Measurements from ENCODE around the gene MAD1L1. TPM values are rescaled to one million over a fixed set of nuclear protein-coding genes. Genes with fewer than 3 reads are reported as not detected.

The MAD1L1 gene
- total and polyA plus RNA-seq, 2 of the 13 experiments (the other 11 are each of a cell fraction or from before 2014, with no cell fraction given) = 17.4 to 64.7 TPM

DNA sequence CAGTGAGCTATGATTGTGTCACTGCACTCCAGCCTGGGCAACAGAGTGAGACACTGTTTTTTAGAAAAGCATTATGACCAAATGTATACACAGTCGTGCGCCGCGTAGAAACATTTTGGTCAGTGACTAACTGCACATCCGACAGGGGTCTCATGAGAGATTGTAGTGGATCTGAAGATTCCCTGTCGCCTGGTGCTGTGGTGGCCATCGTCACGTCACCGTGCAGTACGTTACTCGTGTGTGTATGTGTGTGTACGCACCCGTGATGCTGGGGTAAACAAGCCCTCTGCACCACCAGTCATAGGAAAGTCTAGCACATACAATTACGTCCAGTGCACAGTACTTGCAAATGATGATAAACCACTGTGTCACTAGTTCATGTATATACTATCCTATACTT lies 453.3 kb downstream of the MAD1L1 start:
- Histone ChIP-seq H3K4me3 (replicated peaks in 1 of 3; ENCODE audit: insufficient read depth in 1 of 3, low read depth in 2 of 3, low read length in 3 of 3) (no peak overlapping the region), H3K36me3 (replicated peaks in 1 of 2; ENCODE audit: control insufficient read depth in 1 of 2, insufficient read depth in 2 of 2, low read length in 2 of 2) (no peaks in the 10 kb centered on the region), H3K9me3 (ENCODE audit: low read length) (no peaks in the 10 kb centered on the region), H3K4me1 (ENCODE audit: insufficient read depth, low read length) (no peaks in the 10 kb centered on the region), H3K79me2 (ENCODE audit: insufficient read depth, low read length) (no peaks in the 10 kb centered on the region), H3K9ac (ENCODE audit: insufficient read depth, low read depth, low read length) (no peak overlapping the region), H4K20me1 (ENCODE audit: insufficient read depth, low read length) (no peaks in the 10 kb centered on the region), H3K4me2 (ENCODE audit: low read depth, low read length) (no peak overlapping the region), H3K27ac (ENCODE audit: extremely low read length, insufficient read depth, low read length) (no peak overlapping the region), H3K27me3 (ENCODE audit: control insufficient read depth in 1 of 2, insufficient read depth in 2 of 2, low read length in 2 of 2) (no peaks in the 10 kb centered on the region; a peak in 1 of 5 replicates), H2AFZ (ENCODE audit: low read length) (no peak overlapping the region)
- ATAC-seq (no peak), DNase-seq (ENCODE audit: low spot score) (no peak), FAIRE-seq (no peak)
- BruUV-seq (replicated peaks) = no TSS peak
- ChIA-PET CTCF (ENCODE audit: low intra/inter-chr PET ratio, low total read pairs) (no interaction called here), POLR2A (no interaction called here)
- in situ Hi-C loops (cut with HindIII; ENCODE audit: extremely low pct_ligation_motif_present, low pct_unique_long_range_greater_than_20kb) = no loop called here
- TF ChIP-seq CREB1 (IDR thresholded peaks at IDR 0.05) (peak; percentile 22; the same call in 1 of the 2 replicates), CREB1 (CRISPR knock-in tag; IDR thresholded peaks at IDR 0.05) (no peak)
- TF ChIP-seq, protein P1, sequence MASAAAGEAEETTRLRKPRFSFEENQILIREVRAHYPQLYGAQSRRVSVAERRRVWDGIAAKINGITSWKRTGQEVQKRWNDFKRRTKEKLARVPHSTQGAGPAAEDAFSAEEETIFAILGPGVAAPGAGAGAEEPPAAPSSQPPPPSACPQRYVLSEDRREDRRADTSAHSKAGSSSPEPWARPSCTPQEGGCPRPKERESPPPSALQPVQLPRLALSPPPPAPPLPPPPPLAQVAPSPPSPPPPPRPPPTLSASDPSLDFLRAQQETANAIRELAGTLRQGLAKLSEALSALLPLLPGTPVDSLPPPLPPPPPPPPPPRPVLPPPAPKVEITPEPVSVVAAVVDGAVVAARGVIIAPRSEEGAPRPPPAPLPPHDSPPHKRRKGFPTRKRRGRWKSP (CRISPR knock-in tag; IDR thresholded peaks at IDR 0.05) = no peak
- 71% methylated on average over 13 of the region's 14 CpGs for WGBS (ENCODE audit: low lambda C conversion rate)
- intact Hi-C loops (cut with micrococcal nuclease; ENCODE audit: unreplicated experiment) = no loop called here

- BruUV-seq (replicated peaks) = no TSS peak
- H3K36me3 ChIP-seq (replicated peaks in 1 of 2; ENCODE audit: control insufficient read depth in 1 of 2, insufficient read depth in 2 of 2, low read length in 2 of 2) = no peaks in the 10 kb centered on the region
- POLR2A ChIA-PET = no interaction called here
- intact Hi-C loops (cut with micrococcal nuclease; ENCODE audit: unreplicated experiment) = no loop called here
- 52% methylated on average over 6 of the region's 6 CpGs for WGBS (ENCODE audit: low lambda C conversion rate)
- no peak for FAIRE-seq
- no peaks in the 10 kb centered on the region for H3K79me2 ChIP-seq (ENCODE audit: insufficient read depth, low read length)
- no peak overlapping the region for H3K4me2 ChIP-seq (ENCODE audit: low read depth, low read length)
- no peak for DNase-seq (ENCODE audit: low spot score)
- H4K20me1 ChIP-seq (ENCODE audit: insufficient read depth, low read length) = no peaks in the 10 kb centered on the region
- H3K9me3 ChIP-seq (ENCODE audit: low read length) = no peaks in the 10 kb centered on the region
- H3K27ac ChIP-seq (ENCODE audit: extremely low read length, insufficient read depth, low read length) = no peak overlapping the region
- CTCF ChIA-PET (ENCODE audit: low intra/inter-chr PET ratio, low total read pairs) = no interaction called here
- H2AFZ ChIP-seq (ENCODE audit: low read length) = no peak overlapping the region
- H3K27me3 ChIP-seq (ENCODE audit: control insufficient read depth in 1 of 2, insufficient read depth in 2 of 2, low read length in 2 of 2) = no peaks in the 10 kb centered on the region
- in situ Hi-C loops (cut with HindIII; ENCODE audit: extremely low pct_ligation_motif_present, low pct_unique_long_range_greater_than_20kb) = no loop called here
- H3K4me1 ChIP-seq (ENCODE audit: insufficient read depth, low read length) = no peaks in the 10 kb centered on the region
- no peak for ATAC-seq
- no peak overlapping the region for H3K4me3 ChIP-seq (replicated peaks in 1 of 3; ENCODE audit: insufficient read depth in 1 of 3, low read depth in 2 of 3, low read length in 3 of 3)
- no peak overlapping the region for H3K9ac ChIP-seq (ENCODE audit: insufficient read depth, low read depth, low read length)
- no peak for TF ChIP-seq ZIK1 (CRISPR knock-in tag; IDR thresholded peaks at IDR 0.05; ENCODE audit: borderline replicate concordance, low read depth)
- TF ChIP-seq, protein P2, sequence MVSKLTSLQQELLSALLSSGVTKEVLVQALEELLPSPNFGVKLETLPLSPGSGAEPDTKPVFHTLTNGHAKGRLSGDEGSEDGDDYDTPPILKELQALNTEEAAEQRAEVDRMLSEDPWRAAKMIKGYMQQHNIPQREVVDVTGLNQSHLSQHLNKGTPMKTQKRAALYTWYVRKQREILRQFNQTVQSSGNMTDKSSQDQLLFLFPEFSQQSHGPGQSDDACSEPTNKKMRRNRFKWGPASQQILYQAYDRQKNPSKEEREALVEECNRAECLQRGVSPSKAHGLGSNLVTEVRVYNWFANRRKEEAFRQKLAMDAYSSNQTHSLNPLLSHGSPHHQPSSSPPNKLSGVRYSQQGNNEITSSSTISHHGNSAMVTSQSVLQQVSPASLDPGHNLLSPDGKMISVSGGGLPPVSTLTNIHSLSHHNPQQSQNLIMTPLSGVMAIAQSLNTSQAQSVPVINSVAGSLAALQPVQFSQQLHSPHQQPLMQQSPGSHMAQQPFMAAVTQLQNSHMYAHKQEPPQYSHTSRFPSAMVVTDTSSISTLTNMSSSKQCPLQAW (CRISPR knock-in tag; IDR thresholded peaks at IDR 0.05) = no peak
- TF ChIP-seq, protein P3, sequence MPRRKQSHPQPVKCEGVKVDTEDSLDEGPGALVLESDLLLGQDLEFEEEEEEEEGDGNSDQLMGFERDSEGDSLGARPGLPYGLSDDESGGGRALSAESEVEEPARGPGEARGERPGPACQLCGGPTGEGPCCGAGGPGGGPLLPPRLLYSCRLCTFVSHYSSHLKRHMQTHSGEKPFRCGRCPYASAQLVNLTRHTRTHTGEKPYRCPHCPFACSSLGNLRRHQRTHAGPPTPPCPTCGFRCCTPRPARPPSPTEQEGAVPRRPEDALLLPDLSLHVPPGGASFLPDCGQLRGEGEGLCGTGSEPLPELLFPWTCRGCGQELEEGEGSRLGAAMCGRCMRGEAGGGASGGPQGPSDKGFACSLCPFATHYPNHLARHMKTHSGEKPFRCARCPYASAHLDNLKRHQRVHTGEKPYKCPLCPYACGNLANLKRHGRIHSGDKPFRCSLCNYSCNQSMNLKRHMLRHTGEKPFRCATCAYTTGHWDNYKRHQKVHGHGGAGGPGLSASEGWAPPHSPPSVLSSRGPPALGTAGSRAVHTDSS (CRISPR knock-in tag; conservative IDR thresholded peaks at IDR 0.05) = no peak
- no peak for TF ChIP-seq ZNF629 (CRISPR knock-in tag; conservative IDR thresholded peaks at IDR 0.05)
- no peak for TF ChIP-seq SSRP1 (CRISPR knock-in tag; IDR thresholded peaks at IDR 0.05)
- TF ChIP-seq ZNF780A (CRISPR knock-in tag; IDR thresholded peaks at IDR 0.05) = no peak
- no peak for TF ChIP-seq KLF16 (CRISPR knock-in tag; IDR thresholded peaks at IDR 0.05)
- TF ChIP-seq TRIM22 (IDR thresholded peaks at IDR 0.05) = no peak
These were observed 455.6 kb downstream of the MAD1L1 start for GRCh38 chr7:1777122-1777521.

Measured in HepG2 (cell line).